ENCODE data around the gene CNPY3.
"Not testable (repeated sequence)": the region's sequence is repeated elsewhere in the genome, so short reads cannot be mapped to it uniquely, and the experiment has no call there.

GRCh38 chr6:42941356-42941755 lies 12.1 kb downstream of the CNPY3 start:
- not testable (repeated sequence) for TF ChIP-seq POLR2A (IDR thresholded peaks at IDR 0.05; ENCODE audit: low read depth, low read length); POLR2AphosphoS5 (IDR thresholded peaks at IDR 0.05; ENCODE audit: low read depth, low read length); PAX5 (IDR thresholded peaks at IDR 0.05; ENCODE audit: insufficient read depth, low read length, severe bottlenecking); TAF1 (IDR thresholded peaks at IDR 0.05; ENCODE audit: low read depth, low read length); POU2F2 (IDR thresholded peaks at IDR 0.05; ENCODE audit: low read depth, low read length)
